GM19397 (cell line): ENCODE measurements around the gene MKI67.

ENCODE experiments used
- ATAC-seq: cut with Tn5 transposase; IDR thresholded peaks from one replicate; pipeline ENCODE4 v1.9.1; 2021; ENCODE audit warnings: mild to moderate bottlenecking, moderate library complexity; ENCODE audit not compliant: unreplicated experiment

The MKI67 gene

DNA sequence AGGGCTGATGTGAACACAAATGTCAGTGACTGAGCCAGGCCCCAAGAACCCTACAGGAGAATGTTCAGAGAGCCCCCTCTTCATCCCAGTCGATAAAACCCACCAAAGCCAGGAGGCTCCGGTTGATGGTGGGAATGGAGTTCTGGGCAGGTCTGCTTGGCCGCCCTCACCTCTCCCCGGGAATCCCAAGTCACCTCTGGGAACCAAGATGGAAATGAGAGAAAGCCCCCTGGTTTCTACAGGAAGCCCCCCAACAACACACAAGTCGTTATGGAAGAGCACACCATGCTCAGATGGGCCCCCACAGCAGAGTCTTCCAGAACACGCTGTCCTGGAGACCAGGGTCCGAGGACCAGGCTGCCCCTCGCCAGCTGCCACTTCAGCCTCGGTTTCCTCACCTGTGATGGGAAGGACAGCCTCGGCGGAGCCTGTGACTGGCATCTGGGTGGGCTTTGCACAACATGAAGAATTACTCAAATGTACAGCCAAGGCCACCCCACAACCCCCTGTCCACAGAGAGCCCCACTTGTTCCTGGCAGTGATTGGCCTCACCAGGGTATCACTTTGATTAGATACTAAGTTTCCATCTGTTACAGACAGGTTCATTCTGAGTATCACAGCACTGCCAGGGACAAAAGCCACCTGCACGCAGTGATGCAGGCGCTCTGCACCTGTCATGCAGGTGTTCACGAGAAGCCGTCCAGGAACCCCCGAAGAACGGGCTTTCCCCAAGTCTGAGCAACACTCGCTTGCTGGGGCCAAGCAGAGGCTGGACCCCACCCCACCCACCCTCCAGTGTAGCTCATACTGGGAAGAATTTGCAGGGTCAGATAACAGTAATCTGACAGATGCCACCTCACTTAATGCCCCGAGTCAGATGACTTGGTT is 57.6 kb downstream of the MKI67 start:
- ATAC-seq = no peak

- no peak for ATAC-seq
Observed at GRCh38 chr10:128067691-128068397, 58.4 kb downstream of the MKI67 start.

DNA sequence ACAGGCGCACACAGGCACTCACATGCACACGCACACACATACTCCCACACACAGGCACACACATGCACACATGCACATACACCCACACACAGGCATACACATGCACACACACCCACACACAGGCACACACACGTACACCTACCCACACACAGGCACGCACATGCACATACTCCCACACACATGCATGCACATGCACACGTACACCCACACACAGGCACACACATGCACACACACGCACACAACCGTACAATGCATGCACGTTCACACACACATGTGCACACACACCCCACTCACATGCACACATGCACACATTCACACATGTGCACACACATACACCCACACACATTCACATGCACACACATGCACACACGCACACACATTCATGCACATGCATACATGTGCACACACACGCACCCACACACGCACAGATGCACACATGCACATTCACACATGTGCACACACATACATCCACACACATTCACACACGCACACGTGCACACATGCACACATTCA is 59.3 kb downstream of the MKI67 start:
- no peak for ATAC-seq

DNA sequence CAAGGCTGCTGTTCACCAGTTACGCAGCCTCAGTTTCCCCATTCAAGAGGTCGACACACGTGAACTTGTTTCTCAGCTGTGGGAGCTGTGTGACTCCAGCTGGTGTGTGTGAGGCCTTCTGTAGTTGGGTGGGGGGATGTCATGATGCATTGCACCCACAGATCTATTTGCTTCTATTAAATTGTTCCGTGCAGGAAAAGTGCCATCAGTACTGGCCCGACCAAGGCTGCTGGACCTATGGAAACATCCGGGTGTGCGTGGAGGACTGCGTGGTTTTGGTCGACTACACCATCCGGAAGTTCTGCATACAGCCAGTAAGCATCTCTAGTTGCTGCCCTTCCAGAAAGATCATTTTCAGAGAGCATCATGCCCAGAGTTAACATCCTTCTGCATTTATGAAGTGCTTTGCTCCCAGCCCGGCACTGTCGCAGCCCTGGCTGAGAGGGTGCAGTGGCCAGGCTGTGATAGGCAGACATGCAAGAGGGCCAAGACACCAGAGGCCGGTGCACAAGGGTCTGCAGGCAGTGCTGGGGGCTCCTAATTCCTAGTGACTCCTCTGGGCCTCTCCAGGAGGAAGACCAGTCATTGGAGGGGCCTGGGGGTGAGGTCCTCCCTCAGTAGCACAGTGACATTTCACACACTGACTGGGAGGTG is 60.2 kb downstream of the MKI67 start:
- ATAC-seq = no peak

- peak; percentile 43 for ATAC-seq
Observed at GRCh38 chr10:128064970-128065580, 61.1 kb downstream of the MKI67 start.

DNA sequence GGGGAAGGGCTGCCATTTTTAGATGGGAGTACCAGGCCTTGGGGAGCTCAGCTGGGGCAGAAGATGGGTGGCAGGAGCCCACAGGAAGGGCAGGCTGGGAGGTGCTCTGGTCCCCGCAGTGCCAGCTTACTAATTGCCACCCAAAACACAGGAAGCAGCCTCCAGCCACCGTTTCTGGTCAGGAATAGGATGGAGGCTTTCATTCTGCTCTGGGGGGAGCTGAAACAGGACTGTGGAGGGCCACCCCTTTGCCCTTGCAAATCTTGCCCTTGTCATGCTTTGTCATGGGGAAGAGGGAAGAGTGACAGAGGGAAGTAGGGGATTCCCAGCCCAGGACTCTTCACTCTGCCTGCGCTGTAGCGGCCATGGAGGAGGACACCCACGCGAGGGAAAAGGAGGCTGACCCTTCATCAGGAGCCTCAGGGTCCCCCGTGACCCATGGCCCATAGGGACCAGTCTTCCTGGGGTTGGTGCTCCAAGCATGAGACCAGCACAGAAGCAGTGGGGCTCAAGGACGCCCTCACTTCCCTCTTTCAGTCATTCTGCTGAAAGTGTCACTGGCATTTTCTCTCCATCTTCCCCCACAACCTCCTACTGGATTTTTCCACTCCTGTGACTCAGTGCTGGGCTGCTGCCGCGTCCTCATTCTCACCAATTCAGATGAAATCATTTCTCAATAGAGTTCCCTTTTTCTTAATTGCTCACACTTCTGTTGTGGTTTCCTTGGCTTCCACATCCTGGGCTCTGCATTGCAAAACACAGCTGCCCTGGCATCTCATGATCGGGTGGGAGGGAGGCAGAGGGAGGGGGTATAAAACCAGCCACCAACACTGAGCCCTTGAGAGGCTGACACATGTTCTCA is 61.9 kb downstream of the MKI67 start:
- ATAC-seq = peak; percentile 48

GRCh38 chr10:128063736-128064107 is 62.5 kb downstream of the MKI67 start:
- peak; percentile 15 for ATAC-seq

DNA sequence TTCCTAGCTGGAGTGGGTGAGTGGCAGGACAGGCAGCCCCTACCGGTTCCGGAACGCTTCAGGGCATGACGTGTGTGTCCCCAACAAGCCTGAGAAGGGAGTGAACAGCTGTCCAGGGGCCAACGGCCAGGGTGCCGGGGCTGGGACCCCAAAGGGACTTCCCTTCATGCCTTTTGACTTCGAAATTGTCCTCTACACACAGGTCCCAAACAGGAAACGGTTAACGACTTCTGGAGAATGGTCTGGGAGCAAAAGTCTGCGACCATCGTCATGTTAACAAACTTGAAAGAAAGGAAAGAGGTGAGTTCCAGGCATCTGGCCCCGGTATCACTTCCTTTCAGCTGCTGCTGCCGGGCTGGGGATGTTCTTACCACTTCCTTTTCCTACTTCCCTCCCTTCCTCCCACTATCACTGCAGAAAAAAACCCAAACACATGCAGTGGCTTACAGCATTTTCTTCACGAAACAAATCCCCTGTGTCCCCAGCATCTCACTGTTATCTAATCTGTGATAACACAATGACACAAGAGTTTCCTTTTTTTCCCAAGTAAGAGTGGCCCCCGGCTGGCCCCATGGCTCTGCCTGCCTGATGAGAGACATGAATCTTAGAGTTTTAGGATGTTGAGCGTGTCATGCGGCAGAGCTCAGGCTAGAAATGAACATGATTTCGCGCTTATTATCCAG is 63.2 kb downstream of the MKI67 start:
- peak; percentile 50 for ATAC-seq

GRCh38 chr10:128062331-128062880 is 63.8 kb downstream of the MKI67 start:
- ATAC-seq = peak; percentile 2

GRCh38 chr10:128061306-128062300 is 64.6 kb downstream of the MKI67 start:
- no peak for ATAC-seq

- ATAC-seq = no peak
Observed at GRCh38 chr10:128060341-128061250, 65.6 kb downstream of the MKI67 start.

DNA sequence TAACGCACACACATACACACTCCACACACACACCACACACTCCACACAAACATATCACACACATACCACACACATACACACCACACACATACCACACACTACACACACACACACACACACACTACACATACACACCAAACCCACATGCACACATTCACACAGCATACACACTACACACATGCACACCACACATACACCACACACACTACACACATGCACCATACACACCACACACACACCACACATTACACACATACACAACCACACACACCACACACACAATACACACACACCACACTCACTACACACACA is 66.3 kb downstream of the MKI67 start:
- ATAC-seq = no peak

- ATAC-seq = no peak
Observed at GRCh38 chr10:128059266-128059981, 66.8 kb downstream of the MKI67 start.

- ATAC-seq = no peak
Observed at GRCh38 chr10:128058750-128059134, 67.5 kb downstream of the MKI67 start.

GRCh38 chr10:128058106-128058749 is 68.0 kb downstream of the MKI67 start:
- ATAC-seq = no peak
